ENCODE data around the gene OBI1.

OBI1 gene, protein sequence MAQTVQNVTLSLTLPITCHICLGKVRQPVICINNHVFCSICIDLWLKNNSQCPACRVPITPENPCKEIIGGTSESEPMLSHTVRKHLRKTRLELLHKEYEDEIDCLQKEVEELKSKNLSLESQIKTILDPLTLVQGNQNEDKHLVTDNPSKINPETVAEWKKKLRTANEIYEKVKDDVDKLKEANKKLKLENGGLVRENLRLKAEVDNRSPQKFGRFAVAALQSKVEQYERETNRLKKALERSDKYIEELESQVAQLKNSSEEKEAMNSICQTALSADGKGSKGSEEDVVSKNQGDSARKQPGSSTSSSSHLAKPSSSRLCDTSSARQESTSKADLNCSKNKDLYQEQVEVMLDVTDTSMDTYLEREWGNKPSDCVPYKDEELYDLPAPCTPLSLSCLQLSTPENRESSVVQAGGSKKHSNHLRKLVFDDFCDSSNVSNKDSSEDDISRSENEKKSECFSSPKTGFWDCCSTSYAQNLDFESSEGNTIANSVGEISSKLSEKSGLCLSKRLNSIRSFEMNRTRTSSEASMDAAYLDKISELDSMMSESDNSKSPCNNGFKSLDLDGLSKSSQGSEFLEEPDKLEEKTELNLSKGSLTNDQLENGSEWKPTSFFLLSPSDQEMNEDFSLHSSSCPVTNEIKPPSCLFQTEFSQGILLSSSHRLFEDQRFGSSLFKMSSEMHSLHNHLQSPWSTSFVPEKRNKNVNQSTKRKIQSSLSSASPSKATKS

GRCh38 chr13:78658630-78659449 is at the start of gene OBI1:
OBI1 (minus strand) TSS chr13:78659155; CDS start chr13:78659120, 35 bp downstream.
- no peak for TF ChIP-seq CTCF (IDR thresholded peaks at IDR 0.05; ENCODE audit: borderline replicate concordance, insufficient read depth, low read depth, low read length)
- H3K4me3 ChIP-seq (ENCODE audit: low read depth, low read length), result peak within 1 kb of the TSS; percentile 82

DNA sequence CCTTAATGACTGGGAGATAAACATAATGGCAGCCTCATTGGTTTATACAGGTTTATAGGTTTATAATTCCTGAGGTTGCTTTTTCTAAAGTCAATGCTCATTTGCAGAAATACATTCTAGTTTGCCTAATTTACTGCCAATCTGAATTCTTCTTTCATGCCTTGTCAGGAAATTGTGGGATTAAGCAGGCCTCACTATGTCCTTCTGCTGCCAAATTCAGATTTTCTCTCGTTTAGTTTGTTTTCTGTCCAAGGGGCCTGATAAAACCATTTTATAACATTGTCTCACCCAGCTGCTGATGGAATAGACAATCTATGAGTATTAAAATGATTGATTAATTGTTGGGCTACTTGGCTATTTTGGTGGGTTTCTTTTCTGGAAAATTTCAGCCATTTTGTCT is 42.4 kb upstream of the OBI1 start:
- no peak for TF ChIP-seq CTCF (IDR thresholded peaks at IDR 0.05; ENCODE audit: borderline replicate concordance, insufficient read depth, low read depth, low read length)
- no peak overlapping the region for H3K4me3 ChIP-seq (ENCODE audit: low read depth, low read length)

- no peak overlapping the region for H3K4me3 ChIP-seq (ENCODE audit: low read depth, low read length)
- TF ChIP-seq CTCF (IDR thresholded peaks at IDR 0.05; ENCODE audit: borderline replicate concordance, insufficient read depth, low read depth, low read length), result no peak
Observed at GRCh38 chr13:78700121-78700910, 41.4 kb upstream of the OBI1 start.

DNA sequence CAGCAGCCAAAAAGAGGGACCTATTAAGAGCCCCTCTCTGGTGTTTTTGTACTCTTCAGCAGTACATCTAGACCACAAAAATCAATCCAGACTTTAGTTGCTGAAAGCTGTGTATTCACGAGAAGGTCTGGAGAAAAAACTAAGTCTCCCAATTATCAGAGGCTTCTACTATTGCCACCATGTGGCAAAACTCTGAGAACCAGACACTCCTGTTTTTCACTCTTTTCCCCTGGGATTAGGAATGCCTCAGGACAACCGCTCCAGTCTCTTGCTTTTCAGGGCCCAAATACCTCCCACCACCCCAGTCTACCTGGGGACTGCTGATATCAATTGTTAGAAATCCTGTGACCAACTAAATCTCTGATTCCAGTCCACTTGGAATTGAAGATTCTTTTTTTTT is 30.1 kb upstream of the OBI1 start:
- no peak for TF ChIP-seq CTCF (IDR thresholded peaks at IDR 0.05; ENCODE audit: borderline replicate concordance, insufficient read depth, low read depth, low read length)
- no peak overlapping the region for H3K4me3 ChIP-seq (ENCODE audit: low read depth, low read length)

GRCh38 chr13:78686461-78686860 is 27.5 kb upstream of the OBI1 start:
- no peak overlapping the region for H3K4me3 ChIP-seq (ENCODE audit: low read depth, low read length)
- TF ChIP-seq CTCF (IDR thresholded peaks at IDR 0.05; ENCODE audit: borderline replicate concordance, insufficient read depth, low read depth, low read length), result no peak

GRCh38 chr13:78680576-78681350 is 21.8 kb upstream of the OBI1 start:
- TF ChIP-seq CTCF (IDR thresholded peaks at IDR 0.05; ENCODE audit: borderline replicate concordance, insufficient read depth, low read depth, low read length), result no peak
- no peak overlapping the region for H3K4me3 ChIP-seq (ENCODE audit: low read depth, low read length)
